GM21825 (cell line): Measurements from ENCODE around the gene PRKCSH.
"Not testable (repeated sequence)": the region's sequence is repeated elsewhere in the genome, so short reads cannot be mapped to it uniquely, and the experiment has no call there.

Experiments used
- ATAC-seq: cut with Tn5 transposase; IDR thresholded peaks from one replicate; pipeline ENCODE4 v1.9.1; 2021; ENCODE audit warnings: mild to moderate bottlenecking, moderate library complexity; ENCODE audit not compliant: unreplicated experiment

Gene PRKCSH

GRCh38 chr19:11435057-11435832 lies at the start of gene PRKCSH, which contains the start of gene ODAD3:
Gene PRKCSH, plus strand, starts transcription at chr19:11435635. Its CDS starts 483 bp downstream, at chr19:11436118.
Gene ODAD3, minus strand, starts transcription at chr19:11435121. Its CDS starts 105 bp downstream, at chr19:11435016.
- ATAC-seq = peak; percentile 84

- no peak for ATAC-seq
Observed at GRCh38 chr19:11387162-11388034, 48.0 kb upstream of the PRKCSH start.

GRCh38 chr19:11390359-11390758 lies 45.1 kb upstream of the PRKCSH start:
- ATAC-seq = no peak

- ATAC-seq = no peak
Observed at GRCh38 chr19:11390933-11391680, 44.3 kb upstream of the PRKCSH start.

GRCh38 chr19:11397089-11397610 lies 38.3 kb upstream of the PRKCSH start:
- ATAC-seq = no peak

GRCh38 chr19:11399667-11400066 lies 35.8 kb upstream of the PRKCSH start:
- no peak for ATAC-seq

GRCh38 chr19:11400798-11401197 lies 34.6 kb upstream of the PRKCSH start:
- no peak for ATAC-seq

GRCh38 chr19:11401808-11402543 lies 33.5 kb upstream of the PRKCSH start:
- ATAC-seq = no peak

- ATAC-seq = no peak
Observed at GRCh38 chr19:11404588-11405222, 30.7 kb upstream of the PRKCSH start.

GRCh38 chr19:11405846-11406643 lies 29.4 kb upstream of the PRKCSH start:
- no peak for ATAC-seq

GRCh38 chr19:11406703-11407236 lies 28.7 kb upstream of the PRKCSH start:
- not testable (repeated sequence) for ATAC-seq

GRCh38 chr19:11408591-11408990 lies 26.8 kb upstream of the PRKCSH start:
- ATAC-seq = no peak

- ATAC-seq = no peak
Observed at GRCh38 chr19:11410682-11411081, 24.8 kb upstream of the PRKCSH start.

- no peak for ATAC-seq
Observed at GRCh38 chr19:11414544-11414943, 20.9 kb upstream of the PRKCSH start.

- no peak for ATAC-seq
Observed at GRCh38 chr19:11416346-11417052, 18.9 kb upstream of the PRKCSH start.

- no peak for ATAC-seq
Observed at GRCh38 chr19:11418094-11418548, 17.3 kb upstream of the PRKCSH start.

- no peak for ATAC-seq
Observed at GRCh38 chr19:11418549-11419506, 16.6 kb upstream of the PRKCSH start, which contains the start of gene RGL3. Gene RGL3, minus strand, starts transcription at chr19:11419314. Its CDS starts 36 bp downstream, at chr19:11419278.
